BE2C (cell line): ENCODE data around the gene ATG2B.

Source experiments
- DNase-seq: peaks from one replicate; pipeline ENCODE4 v3.0.0-alpha.2; 2020
- H3K27me3 ChIP-seq: fragments of 250-450 bp; sonication (Bioruptor Pico); 2 replicates; pipeline ENCODE4 v1.5.1; 2020; ENCODE audit warnings: mild to moderate bottlenecking
- H3K36me3 ChIP-seq: fragments of 250-450 bp; sonication (Bioruptor Pico); 2 replicates; pipeline ENCODE4 v1.5.1; 2020; ENCODE audit warnings: mild to moderate bottlenecking
- H3K4me1 ChIP-seq: fragments of 250-450 bp; sonication (Bioruptor Pico); 2 replicates; pipeline ENCODE4 v1.5.1; 2020
- H3K4me3 ChIP-seq: 2 replicates; pipeline ENCODE4 v1.5.1; 2011; ENCODE audit warnings: low read depth, low read length
- H3K9me3 ChIP-seq: fragments of 250-450 bp; sonication (Bioruptor Pico); 2 replicates; pipeline ENCODE4 v1.5.1; 2020
- CTCF ChIP-seq: IDR thresholded peaks from 2 replicates; pipeline ENCODE4 v1.5.1; 2012; ENCODE audit warnings: mild to moderate bottlenecking, low read depth, low read length

The ATG2B gene

GRCh38 chr14:96403409-96403808 is 40.3 kb upstream of the ATG2B start:
- TF ChIP-seq CTCF: no peak
- Histone ChIP-seq H3K9me3 (no peaks in the 10 kb centered on the region), H3K4me1 (no peaks in the 10 kb centered on the region)

DNA sequence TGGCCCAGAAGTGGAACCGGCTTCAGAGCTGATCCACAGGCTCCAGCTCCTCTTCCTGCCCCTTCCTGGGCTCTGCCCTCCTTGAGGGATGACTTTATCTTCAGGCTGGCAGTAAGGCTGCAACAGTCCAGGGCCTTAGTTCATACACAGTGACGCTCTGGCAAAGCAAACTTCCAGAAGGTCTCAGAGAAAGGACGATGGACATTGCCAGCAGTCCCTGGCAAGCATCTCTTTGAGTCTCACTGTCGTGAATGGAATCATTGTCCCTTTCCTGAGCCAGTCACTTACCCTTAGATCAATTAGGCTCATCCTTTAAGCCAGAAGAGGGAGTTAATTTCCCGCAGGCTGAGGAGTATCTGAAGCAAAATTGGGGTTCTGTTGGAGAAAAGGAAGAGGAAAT is 37.4 kb upstream of the ATG2B start:
- Histone ChIP-seq H3K4me1 (no peaks in the 10 kb centered on the region), H3K4me3 (no peak overlapping the region), H3K36me3 (no peaks in the 10 kb centered on the region), H3K9me3 (no peaks in the 10 kb centered on the region), H3K27me3 (no peaks in the 10 kb centered on the region)
- DNase-seq: no peak
- TF ChIP-seq CTCF: no peak

More at GRCh38 chr14:96403409-96403808, 40.3 kb upstream of the ATG2B start:
- no peaks in the 10 kb centered on the region for H3K36me3 ChIP-seq
- H3K27me3 ChIP-seq: no peaks in the 10 kb centered on the region
- no peak overlapping the region for H3K4me3 ChIP-seq
- no peak for DNase-seq

GRCh38 chr14:96399405-96399804 is 36.3 kb upstream of the ATG2B start:
- no peaks in the 10 kb centered on the region for H3K4me1 ChIP-seq
- DNase-seq: no peak
- no peaks in the 10 kb centered on the region for H3K9me3 ChIP-seq
- H3K27me3 ChIP-seq: no peaks in the 10 kb centered on the region
- H3K36me3 ChIP-seq: no peaks in the 10 kb centered on the region
- TF ChIP-seq CTCF: no peak
- H3K4me3 ChIP-seq: no peak overlapping the region

GRCh38 chr14:96398921-96399320 is 35.8 kb upstream of the ATG2B start:
- no peak for DNase-seq
- Histone ChIP-seq H3K36me3 (no peaks in the 10 kb centered on the region), H3K27me3 (no peaks in the 10 kb centered on the region), H3K4me1 (no peaks in the 10 kb centered on the region), H3K4me3 (no peak overlapping the region), H3K9me3 (no peaks in the 10 kb centered on the region)
- TF ChIP-seq CTCF: no peak

GRCh38 chr14:96398432-96398831 is 35.3 kb upstream of the ATG2B start:
- Histone ChIP-seq H3K4me3 (no peak overlapping the region), H3K9me3 (no peaks in the 10 kb centered on the region), H3K27me3 (no peaks in the 10 kb centered on the region), H3K36me3 (no peaks in the 10 kb centered on the region), H3K4me1 (no peaks in the 10 kb centered on the region)
- DNase-seq: no peak
- no peak for TF ChIP-seq CTCF

- Histone ChIP-seq H3K4me1 (peaks cover 4% of the 10 kb centered on the region; the same call in 1 of the 2 replicates), H3K27me3 (no peaks in the 10 kb centered on the region), H3K4me3 (no peak overlapping the region), H3K36me3 (no peaks in the 10 kb centered on the region), H3K9me3 (no peaks in the 10 kb centered on the region)
- no peak for DNase-seq
- no peak for TF ChIP-seq CTCF
Measured at GRCh38 chr14:96394047-96394815, 31.1 kb upstream of the ATG2B start.
